ENCODE results near the gene RBM20. TPM values are rescaled to one million over a fixed set of nuclear protein-coding genes. Genes with fewer than 3 reads are reported as not detected.

Gene RBM20
- total RNA-seq, 1 experiment from 2014 or later: 0.17 TPM

DNA sequence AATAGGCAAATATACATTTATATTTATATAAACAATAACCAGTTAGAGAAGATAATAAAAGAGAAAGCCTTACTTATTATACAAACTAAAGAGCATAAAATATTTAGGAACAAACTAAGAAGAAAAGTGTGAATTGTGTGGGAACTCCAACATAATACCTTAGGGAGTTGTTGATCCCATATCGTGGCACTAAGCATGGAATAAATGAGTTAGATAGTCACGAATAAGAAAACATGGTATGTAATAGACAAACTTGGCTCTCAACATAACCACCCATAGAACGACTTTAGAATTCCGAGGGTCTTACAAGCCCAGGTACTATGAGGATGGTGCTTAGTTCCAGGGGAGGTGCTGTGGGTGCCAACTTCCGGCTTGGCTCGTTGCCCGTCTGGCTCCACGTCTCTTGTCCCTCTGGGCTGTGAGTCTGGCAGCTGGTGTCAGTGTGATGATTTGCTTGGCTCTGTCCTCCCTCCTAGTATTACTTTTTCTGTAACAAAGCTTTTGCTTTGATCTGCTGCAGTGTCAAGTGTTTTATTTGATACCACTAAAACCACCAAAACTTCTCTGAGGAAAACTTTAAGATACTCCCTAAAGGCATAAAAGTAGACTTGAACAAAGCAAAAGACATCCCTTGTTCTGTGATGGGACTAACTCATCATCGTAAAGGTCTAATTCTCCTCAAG is 9.5 kb upstream of the RBM20 start:
- H4K5ac ChIP-seq (ENCODE audit: insufficient read length, low read depth, low read length): no peak overlapping the region
- H2BK5ac ChIP-seq (ENCODE audit: insufficient read length, low read length): no peak overlapping the region
- H3K27me3 ChIP-seq (ENCODE audit: insufficient read depth, low read length): no peaks in the 10 kb centered on the region
- Mint-ChIP-seq H3K4me1 (peaks cover 23 to 26% of the 10 kb centered on the region in 2 experiments), H3K4me3 (no peak overlapping the region), H3K27me3 (ENCODE audit: low read depth) (no peaks in the 10 kb centered on the region), H3K9me3 (no peaks in the 10 kb centered on the region; a peak in 1 of 5 replicates), H3K27ac (no peak overlapping the region), H3K36me3 (ENCODE audit: insufficient read depth in 1 of 3, low read depth in 3 of 3) (no peaks in the 10 kb centered on the region)
- H4K91ac ChIP-seq (ENCODE audit: insufficient read length, low read depth, low read length): no peak overlapping the region
- no peaks in the 10 kb centered on the region; the same call in 1 of the 2 replicates for H3K79me2 ChIP-seq (ENCODE audit: insufficient read depth, low read length)
- no peak overlapping the region for H2AK5ac ChIP-seq (ENCODE audit: insufficient read length, low read length)
- H3K23me2 ChIP-seq (ENCODE audit: insufficient read length, low read depth, low read length, poor library complexity, severe bottlenecking): no peaks in the 10 kb centered on the region
- DNase-seq: no peak
- H3K9me3 ChIP-seq (ENCODE audit: control insufficient read depth, low read depth, low read length): no peaks in the 10 kb centered on the region
- no peak overlapping the region for H3K56ac ChIP-seq (ENCODE audit: insufficient read length, low read depth, low read length)
- H3K27ac ChIP-seq (ENCODE audit: insufficient read length, low read depth, low read length): no peak overlapping the region
- H3K79me1 ChIP-seq (ENCODE audit: insufficient read depth, low read depth, low read length, poor library complexity, severe bottlenecking): no peaks in the 10 kb centered on the region
- H4K8ac ChIP-seq (replicated peaks; ENCODE audit: insufficient read length, low read depth, low read length): no peak overlapping the region
- no peak overlapping the region for H3T11ph ChIP-seq (ENCODE audit: low read length)
- H3K9ac ChIP-seq (ENCODE audit: extremely low read depth, insufficient read length, low read length): no peak overlapping the region
- no peak overlapping the region for H2BK20ac ChIP-seq (ENCODE audit: low read depth, low read length, poor library complexity, severe bottlenecking)
- no peak overlapping the region for H2BK15ac ChIP-seq (ENCODE audit: low read depth, low read length)
- no CpG with 5 or more reads among the region's 9 CpGs for WGBS (ENCODE audit: extremely low coverage, insufficient read length, low lambda C conversion rate)
- no peak overlapping the region for H3K4me2 ChIP-seq (ENCODE audit: insufficient read depth, insufficient read length, low read length)
- no peaks in the 10 kb centered on the region for H4K20me1 ChIP-seq (ENCODE audit: control insufficient read depth, insufficient read depth, insufficient read length)
- no peak overlapping the region for H3K23ac ChIP-seq (ENCODE audit: insufficient read length, low read depth, low read length)
- no peak overlapping the region for H3K4ac ChIP-seq (ENCODE audit: low read depth, low read length)
- no peak overlapping the region for H2AFZ ChIP-seq (ENCODE audit: low read length)
- H3K18ac ChIP-seq (ENCODE audit: insufficient read length, low read depth, low read length): no peak overlapping the region
- TF ChIP-seq, protein P1, sequence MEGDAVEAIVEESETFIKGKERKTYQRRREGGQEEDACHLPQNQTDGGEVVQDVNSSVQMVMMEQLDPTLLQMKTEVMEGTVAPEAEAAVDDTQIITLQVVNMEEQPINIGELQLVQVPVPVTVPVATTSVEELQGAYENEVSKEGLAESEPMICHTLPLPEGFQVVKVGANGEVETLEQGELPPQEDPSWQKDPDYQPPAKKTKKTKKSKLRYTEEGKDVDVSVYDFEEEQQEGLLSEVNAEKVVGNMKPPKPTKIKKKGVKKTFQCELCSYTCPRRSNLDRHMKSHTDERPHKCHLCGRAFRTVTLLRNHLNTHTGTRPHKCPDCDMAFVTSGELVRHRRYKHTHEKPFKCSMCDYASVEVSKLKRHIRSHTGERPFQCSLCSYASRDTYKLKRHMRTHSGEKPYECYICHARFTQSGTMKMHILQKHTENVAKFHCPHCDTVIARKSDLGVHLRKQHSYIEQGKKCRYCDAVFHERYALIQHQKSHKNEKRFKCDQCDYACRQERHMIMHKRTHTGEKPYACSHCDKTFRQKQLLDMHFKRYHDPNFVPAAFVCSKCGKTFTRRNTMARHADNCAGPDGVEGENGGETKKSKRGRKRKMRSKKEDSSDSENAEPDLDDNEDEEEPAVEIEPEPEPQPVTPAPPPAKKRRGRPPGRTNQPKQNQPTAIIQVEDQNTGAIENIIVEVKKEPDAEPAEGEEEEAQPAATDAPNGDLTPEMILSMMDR (conservative IDR thresholded peaks at IDR 0.05): no peak
- H2BK12ac ChIP-seq (ENCODE audit: insufficient read length, low read depth, low read length): no peak overlapping the region
- H3K4me1 ChIP-seq (ENCODE audit: insufficient read depth, low read length): peaks cover 4% of the 10 kb centered on the region; the same call in 1 of the 2 replicates
- no peak overlapping the region for H3K14ac ChIP-seq (ENCODE audit: insufficient read depth, low read length)
- H2BK120ac ChIP-seq (ENCODE audit: low read depth, low read length, poor library complexity, severe bottlenecking): no peak overlapping the region
